Iris pigment epithelial cell (primary cell): ENCODE results near the gene HIVEP2.

Experiments used
- DNase-seq: peaks from one replicate; pipeline ENCODE4 v3.0.0-alpha.2; 2011; ENCODE audit warnings: low read depth

Gene HIVEP2

DNA sequence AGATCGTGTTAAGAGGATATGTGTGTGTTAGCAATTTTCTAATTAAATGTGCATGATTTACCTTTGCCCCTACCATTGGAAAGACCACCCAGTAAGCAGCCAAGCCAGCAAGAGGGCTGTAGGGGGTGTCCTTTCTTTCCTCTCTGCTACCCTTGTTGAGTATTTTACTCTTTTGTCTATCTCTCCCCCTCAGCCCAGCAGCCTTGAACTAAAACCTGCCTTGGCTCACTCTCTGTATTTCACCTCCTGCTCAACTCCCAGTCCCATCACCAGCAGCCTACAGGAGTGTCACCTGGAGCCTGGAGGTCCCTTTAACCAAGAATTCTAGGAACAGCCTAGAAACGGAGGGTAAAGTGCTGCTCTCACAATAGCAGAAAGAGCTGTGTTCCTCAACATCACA is 81.0 kb downstream of the HIVEP2 start:
- DNase-seq: no peak

DNA sequence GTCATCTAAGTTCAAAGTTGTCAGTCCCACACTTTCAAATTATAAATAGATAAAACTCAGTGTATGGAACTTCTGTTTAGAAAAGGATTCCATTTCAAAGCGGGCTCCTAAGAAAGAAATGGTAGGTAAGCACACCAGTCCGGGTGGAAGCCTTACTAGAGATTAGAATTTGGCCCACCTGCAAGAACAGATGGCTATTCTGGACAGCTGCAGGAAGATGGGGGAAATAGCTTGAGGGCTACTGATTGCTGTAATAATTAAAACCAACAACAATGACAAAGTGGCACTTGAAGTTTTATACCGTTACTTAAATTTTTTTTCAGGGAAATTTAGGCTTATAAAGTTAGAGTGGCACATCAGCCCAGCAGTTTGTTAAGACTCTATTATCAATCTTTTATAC is 83.3 kb downstream of the HIVEP2 start:
- no peak for DNase-seq

DNA sequence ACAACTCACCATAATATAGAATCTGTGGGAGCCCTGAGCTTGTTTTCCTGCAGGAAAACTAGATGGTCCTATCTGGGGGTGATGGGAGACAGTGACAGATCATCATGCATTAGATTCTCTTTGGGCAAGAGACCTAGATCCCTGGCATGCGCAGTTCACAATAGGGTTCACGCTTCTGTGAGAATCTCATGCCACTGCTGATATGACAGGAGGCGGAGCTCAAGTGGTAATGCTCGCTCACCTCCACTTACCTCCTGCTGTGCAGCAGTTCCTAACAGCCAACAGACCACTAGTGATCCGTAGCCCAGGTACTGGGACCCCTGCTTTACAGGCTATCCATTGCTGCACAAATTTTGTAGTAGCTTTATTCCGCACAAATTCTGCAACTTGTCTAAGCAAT is 84.5 kb downstream of the HIVEP2 start:
- DNase-seq: no peak

DNA sequence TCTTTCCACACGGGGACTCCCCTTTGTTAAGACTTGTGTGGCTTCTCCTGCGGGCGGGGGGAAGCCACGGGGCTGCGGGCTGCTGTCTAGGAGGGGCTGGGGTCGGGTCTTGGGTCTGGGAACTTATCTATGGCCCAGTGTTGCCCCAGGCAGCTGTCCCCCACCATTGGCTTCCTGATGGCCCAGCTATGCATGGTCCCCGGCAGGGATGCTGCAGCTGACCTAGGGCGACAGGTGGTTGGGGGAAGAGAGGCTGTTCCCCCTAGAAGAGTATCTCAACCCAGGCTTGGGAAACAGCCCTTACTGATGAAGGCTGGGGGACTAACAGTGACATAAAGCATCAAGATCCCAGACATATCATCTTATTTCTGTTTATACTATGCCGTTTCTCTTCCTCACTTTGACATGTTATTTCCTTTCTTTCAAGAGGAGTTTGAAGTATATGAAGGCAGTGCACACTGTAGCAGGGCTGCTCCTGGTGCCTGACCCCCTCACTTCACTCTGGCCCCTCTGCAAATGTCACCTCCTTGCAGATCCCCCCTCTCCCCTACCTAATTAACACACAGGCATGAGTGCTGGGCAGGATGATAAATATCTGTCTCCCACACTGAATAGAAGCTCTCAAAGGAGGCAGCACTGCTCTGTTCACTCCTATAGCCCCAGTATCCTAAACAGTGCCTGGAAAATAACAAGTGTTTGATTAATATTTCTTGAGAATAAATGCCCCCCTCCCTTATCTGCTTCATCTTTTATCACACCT is 87.0 kb downstream of the HIVEP2 start:
- DNase-seq: no peak

DNA sequence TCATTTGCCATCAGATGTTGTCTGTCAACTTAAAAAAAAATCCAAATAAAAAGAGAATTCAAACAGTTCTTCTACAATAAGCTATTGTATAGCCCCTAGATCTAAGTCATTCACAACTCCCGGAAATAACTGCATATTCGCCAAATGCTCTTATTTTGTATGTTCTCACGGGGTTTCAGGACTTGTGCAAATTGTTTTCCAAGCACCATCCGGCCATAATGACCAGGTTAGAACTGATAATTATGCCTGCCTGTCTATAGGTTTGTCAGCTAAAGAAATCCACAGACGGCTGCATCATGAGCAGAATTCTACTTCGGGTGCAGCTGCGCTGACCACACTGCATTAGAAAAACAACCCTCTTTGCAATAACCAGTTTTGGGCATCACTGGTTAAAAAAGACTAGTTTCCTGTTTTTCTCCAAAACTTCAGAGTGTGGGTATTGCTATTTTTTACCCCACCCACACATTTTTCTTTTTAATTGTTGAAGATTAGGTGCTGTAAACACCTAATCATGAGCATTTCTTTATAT is 87.7 kb downstream of the HIVEP2 start:
- no peak for DNase-seq

DNA sequence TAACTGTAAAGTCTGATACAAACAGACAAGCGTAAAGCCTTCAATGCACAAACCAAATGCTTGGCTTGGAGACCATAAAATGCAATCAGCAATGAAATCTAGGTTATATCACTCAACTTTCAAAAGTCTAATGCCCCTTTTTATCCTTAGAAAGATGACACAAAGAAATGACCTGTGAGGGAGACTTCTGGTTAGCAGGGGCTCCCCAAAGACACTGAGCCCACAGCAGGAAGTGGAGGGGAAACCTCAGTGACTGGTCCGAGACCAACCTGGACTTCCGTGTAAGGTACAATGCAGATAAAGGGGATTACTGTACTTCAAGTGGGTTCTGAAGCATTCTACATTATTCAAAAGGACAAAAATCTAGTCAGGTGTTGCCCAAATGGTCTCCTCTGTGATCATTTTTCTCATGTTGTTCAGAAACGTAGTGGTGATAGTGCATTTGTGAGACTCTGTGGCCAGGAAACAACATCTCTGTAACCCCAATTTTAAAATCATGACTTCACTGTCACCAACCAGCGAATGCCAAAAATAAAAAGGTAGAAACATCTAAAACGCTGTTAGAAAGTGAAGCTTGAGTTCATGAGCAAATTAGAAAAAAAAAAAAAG is 88.2 kb downstream of the HIVEP2 start:
- no peak for DNase-seq

DNA sequence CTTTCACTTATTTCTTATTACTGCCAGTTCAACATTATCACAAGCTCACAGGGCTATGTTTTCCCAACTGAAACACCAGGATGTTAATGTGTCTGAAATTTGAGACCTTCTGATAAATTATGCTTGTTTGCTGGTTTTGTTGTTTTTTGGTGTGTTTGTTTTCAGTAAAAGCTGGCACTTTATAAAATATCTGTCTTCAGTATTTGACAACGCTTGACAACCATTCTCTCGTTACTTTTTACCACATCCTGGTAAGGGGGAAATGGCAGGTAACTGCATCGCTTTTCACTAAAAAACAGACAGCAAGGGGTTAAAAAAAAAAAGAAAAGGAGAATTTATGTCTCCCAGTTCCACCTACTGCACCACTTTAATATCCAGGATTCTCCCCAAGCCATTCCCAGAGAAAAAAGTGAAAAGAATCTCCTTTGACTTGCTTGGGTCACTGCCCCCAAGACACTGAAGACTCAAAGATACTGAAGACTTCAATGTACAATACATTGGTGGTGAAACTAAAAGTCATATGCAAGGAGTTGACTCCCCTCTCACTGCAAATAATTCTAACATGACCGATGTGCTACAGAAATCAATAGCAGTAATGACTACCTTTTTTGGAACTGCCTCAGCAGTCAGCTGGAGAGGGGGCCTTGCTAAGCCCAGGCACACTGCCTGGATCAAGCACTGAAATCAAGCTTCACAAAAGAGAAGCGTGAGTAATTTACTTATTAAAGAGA is 88.9 kb downstream of the HIVEP2 start:
- no peak for DNase-seq

DNA sequence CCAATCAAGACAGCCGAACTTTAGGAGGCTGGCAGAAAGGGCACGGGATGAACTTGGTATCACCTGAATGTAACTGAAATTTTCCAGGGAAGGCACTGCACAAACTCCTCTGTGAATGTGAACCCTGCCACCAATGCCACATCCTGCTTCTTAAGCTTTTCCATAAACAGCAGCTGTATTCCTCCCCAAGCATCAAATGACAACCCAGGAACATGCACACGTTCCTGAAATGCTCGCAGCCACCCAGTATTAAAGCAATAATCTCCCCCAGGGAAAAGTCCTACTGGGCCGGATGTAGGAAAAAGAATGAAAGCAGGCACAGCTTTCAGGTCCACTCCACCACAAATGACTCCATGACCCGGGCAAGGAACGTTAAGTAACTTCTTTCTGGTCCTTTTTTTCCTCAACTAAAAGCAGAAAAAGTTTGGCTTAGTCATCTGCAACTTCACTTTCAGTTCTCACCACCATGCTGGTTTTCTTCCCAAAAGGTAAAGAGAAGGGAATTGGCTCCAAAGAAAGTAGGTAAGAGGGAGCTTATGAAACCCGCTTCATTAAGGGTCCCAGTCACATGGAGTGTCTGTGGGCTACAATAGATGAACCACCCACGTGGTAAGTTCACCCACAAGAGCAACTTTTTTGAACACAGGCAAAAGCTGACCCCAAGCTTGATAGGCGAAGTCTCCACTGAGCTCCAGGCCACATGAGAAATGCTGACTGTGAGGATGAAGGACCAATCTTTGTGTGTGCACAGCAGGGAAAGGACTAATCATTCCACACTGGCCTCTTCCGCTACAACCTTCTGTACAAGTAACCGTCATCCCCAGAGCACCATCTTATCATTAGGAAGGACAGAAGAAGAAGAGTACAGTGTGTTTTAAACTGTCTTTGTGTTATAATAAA is 90.1 kb downstream of the HIVEP2 start:
- DNase-seq: no peak

DNA sequence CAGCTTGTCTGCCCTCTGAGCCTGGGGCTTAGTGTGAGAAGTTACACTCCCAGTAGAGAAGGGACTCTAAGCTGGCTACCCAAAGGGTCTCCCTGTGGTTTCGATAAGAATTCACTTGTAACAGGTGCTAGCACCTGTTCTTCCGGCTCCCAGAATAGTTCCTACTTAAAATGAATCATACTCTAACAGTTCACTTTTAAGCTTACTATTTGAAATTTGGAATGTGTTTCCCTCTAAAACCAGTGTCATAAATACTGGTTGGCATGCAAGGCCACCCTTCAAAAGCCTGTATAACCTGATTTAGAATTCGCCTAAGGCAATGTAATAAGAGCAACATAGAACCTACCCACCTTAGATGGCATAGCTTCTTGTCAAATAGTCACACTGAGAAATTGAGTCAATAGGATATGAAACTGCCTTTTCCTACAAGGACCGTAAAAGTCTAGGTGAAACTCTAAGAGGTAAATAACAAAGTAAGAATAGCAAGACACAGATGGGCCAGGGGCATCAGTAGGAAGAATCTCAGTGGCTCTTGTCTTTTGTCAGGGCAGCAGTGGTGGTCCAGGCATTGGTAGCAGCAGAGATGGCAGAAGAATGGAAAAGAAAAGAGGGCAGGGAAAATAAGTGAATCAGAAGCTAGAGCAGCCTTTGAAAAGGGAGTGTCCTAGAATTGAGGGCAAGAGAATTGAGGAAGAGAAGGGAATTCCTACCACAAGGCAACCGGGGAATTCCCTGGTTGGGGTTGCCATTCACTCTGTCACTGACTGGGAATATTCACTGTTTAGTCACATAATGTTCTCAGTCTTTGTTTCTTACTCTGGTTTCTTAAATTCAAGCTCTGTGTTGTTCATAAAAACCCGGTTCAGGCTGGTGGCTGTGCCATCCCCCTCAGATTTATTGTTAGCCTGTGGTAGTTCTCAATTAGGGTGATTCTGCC is 91.5 kb downstream of the HIVEP2 start:
- no peak for DNase-seq

DNA sequence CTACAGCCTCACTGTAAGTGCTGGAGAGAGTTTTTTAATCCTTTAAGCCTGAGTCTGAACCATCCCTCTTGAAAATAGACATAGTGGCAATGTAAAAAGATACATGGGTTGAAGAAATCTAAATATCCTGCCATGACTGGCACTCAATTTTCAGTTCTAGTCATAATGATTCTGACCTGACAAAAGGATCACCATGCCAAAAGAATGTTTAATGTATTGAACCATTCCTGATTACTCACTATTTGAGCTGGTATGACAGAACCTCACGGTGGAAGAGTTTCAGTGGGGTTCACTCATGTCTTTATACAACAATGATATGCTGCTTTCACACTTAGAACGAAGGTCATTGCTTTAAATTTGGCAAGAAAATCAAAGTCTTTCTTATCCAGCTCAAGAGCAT is 93.4 kb downstream of the HIVEP2 start:
- no peak for DNase-seq

DNA sequence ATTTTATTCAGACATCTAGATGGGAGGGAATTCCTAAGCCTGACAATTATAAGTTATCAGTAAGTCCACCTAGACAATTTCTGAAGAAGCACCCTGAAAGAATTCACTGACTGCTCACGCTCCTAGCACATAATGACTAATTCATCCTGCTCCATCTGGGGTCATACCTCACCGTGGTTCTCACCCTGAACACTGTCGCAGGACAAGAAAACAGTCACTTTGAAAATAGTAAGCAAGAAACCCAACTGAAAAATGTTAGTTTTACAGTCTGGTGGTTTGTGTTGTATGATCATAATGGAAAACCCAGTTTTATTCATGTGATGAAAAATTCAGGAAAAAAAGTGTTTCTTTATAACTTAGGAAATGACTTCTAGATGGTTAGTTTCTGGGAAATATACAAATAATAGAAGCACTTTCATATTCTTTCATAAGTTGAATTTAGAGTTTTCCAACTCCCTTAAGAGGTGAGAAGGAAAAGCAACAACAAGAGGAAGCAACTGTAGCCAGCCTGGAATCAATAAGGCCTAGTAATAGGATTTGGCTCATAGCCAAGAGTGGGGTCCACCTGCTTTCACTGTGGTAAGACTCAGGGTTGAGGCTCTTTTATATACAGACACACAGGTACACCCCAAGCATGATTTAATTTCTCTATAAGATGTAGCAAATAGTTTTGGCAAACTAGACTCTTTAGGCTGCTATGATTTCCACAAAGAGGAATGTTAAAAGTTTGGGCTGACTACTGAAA is 94.1 kb downstream of the HIVEP2 start:
- DNase-seq: peak; percentile 82

DNA sequence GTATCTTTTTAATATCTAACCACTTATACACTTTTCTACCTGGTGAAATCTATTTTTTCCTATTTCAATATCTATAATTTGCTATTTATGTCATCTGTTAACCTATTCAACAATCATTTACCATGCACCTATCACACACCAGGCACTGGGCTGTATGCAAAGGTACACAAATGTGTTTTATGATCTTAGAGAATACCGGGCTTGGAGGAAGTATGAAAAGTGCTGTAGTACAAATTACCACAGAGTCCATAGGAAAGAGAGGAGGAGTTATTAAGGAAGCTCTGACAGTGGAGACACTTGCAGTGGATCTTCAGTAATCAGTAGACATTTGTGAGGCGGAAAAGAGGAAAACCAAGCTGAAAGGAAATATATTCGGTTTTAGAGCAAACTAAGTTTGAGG is 96.0 kb downstream of the HIVEP2 start:
- no peak for DNase-seq

DNA sequence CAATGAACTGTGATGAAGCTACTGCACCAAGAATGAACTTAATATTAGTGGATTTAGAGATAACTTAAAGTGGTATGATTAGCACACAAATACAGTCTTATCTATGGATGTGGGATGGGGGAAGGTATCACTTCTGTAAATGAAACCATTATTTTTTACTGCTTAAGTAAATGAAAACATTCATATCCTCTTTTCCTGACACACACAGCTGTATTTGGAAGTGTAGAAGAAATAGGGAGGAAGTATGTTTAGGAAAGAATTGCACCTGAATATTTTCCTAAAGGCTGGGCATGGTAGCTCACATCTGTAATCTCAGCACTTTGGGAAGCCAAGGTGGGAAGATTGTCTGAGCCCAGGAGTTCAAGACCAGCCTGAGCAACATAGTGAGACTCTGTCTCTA is 96.8 kb downstream of the HIVEP2 start:
- no peak for DNase-seq

DNA sequence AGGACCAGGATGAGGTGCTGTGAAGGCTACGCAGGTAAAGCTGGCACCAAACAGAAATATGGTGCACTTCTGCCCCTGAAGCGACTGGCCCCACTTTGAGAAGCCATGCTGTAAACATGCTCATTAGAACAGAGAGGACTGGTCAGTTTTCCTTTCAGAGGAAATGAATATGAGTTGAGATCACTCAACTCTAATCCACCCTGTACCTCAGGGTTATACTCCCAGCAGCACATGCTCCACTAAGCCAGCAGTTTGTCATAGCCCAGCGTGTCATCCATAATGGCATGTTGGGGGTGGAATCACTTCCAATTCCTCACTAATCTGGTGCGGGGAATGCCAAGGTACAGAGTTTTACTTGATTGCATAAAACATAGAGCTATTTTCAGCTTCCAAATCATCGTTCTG is 98.1 kb downstream of the HIVEP2 start:
- DNase-seq: peak; percentile 99

DNA sequence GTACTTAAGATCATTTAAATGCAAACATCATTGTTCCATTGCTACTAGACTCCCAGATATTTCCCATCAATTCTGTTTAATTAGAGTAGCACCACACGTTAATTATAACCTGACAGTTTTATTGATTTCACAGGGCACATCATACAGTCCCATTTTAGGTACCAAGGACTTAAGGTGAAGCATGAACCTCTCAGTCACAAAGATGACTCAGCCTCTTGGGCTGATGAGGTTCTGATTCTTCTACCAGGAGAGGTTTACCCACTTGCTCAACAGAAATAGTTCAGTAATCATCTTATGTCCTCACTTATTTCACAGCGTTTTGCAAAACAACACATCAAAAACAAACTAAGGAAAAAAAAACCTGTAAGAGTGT is 98.5 kb downstream of the HIVEP2 start:
- DNase-seq: peak; percentile 89

DNA sequence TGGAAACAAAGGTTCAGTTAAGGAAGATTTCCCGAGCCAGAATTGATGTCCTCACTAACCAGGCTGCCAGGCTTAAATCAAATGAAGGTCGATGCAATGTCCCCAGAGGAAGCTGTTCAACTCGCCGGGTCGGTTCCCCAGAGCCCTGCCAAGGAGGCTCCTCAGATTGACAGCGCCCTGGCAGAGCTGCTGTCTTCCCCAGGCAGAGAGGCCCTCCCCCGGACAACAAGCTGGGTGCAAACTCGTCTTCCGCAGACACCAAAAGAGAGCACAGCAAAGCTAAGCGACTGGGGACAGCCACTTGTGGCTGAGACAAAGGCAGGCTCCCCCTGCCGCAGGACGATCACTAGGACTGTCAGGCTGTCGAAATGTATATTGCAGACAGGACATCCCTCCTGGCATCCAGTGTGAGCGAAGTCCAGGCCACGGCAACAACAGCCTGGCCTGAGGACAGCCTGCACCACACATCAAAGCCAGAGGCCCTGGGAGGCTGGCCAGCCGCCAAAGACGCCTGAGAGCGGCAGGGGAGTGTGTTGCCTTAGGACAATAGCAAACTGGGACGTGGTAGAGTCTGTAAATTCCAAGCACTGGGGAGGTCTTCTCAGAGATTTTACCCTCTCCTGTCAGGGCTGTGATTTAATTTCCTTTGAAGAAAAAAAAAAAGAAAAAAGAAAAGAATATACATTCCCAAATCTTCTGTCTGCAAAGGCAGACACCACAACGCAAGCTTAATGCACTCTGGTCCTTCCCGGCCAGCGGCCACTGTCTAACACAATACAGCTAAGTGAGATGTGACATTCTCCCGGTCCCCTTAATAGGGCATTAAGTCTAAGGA is 99.1 kb downstream of the HIVEP2 start:
- DNase-seq: peak; percentile 94

DNA sequence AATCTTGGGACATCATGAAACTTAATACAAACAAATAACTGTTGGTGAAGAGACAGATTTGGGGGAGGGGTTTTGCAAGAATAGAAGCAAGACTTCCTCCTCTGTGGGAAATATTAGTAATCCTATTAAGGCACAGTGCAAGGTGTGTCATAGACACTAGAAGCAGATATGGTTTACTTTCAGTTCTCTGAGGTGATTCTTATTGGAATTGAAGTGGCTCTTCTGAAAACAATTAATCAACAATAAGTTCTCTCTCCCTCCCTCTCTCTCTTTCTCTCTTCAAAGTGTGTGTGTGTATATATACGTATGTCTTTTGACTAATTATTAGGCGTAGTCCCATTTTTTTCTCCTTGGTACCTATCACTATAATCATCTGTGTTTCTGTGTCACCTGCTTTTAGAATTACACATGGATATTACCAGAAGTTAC is 99.8 kb downstream of the HIVEP2 start:
- DNase-seq: peak; percentile 50

DNA sequence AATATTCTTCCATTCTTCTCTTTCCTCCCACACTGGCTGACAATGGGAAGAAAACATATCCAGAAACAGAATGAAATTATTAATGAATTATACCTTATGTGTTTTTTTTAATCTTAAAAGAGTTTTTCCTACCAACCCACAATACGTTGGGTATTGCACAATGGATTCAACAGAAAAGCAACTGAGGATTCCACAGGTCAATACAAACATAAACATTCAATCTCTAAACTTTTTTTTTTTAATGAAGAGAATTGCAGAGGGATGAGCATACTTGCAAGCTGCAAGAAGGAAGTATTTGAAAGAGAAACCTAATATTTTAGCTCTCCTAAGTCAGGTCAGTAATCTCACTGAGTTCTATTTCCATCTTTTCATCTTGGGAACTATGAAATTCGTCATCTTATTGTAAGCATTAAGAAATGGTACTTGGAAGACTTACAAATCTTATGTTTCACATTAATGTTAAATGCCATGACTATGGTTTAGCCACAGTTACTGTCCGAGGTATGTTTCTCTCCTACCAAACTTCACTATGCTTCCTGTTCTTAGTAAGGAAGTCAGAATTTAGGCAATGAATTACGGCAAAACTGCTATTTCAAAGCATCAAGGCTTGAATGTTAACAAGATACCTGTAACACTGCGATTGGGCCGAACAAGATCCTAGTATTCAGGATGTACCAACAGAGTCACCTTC is 100.8 kb downstream of the HIVEP2 start:
- peak; percentile 76 for DNase-seq

DNA sequence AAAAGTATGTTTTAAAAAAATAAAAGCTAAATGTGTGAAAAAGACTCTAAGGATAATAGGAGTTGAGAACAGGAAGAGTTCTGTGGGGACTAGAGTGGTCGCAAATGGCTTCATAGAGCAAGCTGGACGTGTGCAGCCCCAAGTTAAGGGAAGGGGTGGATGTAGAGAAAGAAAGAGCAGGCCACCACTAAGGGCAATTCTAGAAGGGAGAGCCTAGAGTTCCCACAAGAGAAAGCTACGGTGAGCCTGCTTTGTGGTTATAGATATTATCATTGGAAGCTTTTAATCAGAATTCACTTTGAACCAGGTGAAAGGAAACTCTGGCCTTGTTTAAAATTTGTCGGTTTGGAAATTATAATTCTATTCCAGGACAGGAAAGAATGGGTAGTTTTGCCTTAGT is 101.6 kb downstream of the HIVEP2 start:
- DNase-seq: no peak
